Progenitor cell of endocrine pancreas (in vitro differentiated cells): Measurements from ENCODE around the gene CACNB4. TPM values are rescaled to one million over a fixed set of nuclear protein-coding genes. Genes with fewer than 3 reads are reported as not detected.

Experiments used
- DNase-seq: peaks from one replicate; pipeline ENCODE4 v3.0.0; 2021; ENCODE audit warnings: low spot score; ENCODE audit not compliant: unreplicated experiment
- H3K27ac Mint-ChIP-seq: 2 replicates; pipeline ENCODE4 v1.8.0; 2021; ENCODE audit warnings: mild to moderate bottlenecking, moderate library complexity, mixed read lengths
- H3K27me3 Mint-ChIP-seq: 2 replicates; pipeline ENCODE4 v1.8.0; 2021; ENCODE audit warnings: mixed read lengths
- H3K36me3 Mint-ChIP-seq: 2 replicates; pipeline ENCODE4 v1.8.0; 2022; ENCODE audit warnings: mixed read lengths; ENCODE audit not compliant: insufficient read depth
- H3K4me1 Mint-ChIP-seq: 2 replicates; pipeline ENCODE4 v1.8.0; 2021; ENCODE audit warnings: low read depth, mixed read lengths
- H3K4me3 Mint-ChIP-seq: 2 replicates; pipeline ENCODE4 v1.8.0; 2021; ENCODE audit warnings: low read depth, mild to moderate bottlenecking, moderate library complexity, mixed read lengths
- H3K9me3 Mint-ChIP-seq: 2 replicates; pipeline ENCODE4 v1.8.0; 2021; ENCODE audit warnings: low read depth, mixed read lengths
- CTCF ChIP-seq: fragments of 200-600 bp; sonication (generic); IDR thresholded peaks from one replicate; pipeline ENCODE4 v1.5.0; 2021; ENCODE audit warnings: antibody characterized with exemption, mild to moderate bottlenecking; ENCODE audit not compliant: unreplicated experiment
- total RNA-seq: library from RNA; stranded (reverse); gene quantifications from 2 replicates; pipeline ENCODE4 v1.2.1, GENCODE V29; 2021

CACNB4 gene
- total RNA-seq, 1 donor from 2014 or later, result 2.5 TPM

- no peaks in the 10 kb centered on the region for H3K36me3 Mint-ChIP-seq
- H3K4me3 Mint-ChIP-seq, result no peak overlapping the region
- no peak overlapping the region for H3K27ac Mint-ChIP-seq
- DNase-seq, result no peak
- H3K9me3 Mint-ChIP-seq, result no peaks in the 10 kb centered on the region
- peaks cover 8% of the 10 kb centered on the region for H3K27me3 Mint-ChIP-seq
- TF ChIP-seq CTCF, result no peak
- peaks cover 17% of the 10 kb centered on the region for H3K4me1 Mint-ChIP-seq
Measured at GRCh38 chr2:151928380-151928779, 170.5 kb downstream of the CACNB4 start.

- H3K9me3 Mint-ChIP-seq, result no peaks in the 10 kb centered on the region
- no peak for TF ChIP-seq CTCF
- H3K4me3 Mint-ChIP-seq, result no peak overlapping the region
- no peaks in the 10 kb centered on the region for H3K36me3 Mint-ChIP-seq
- H3K27me3 Mint-ChIP-seq, result peaks cover 8% of the 10 kb centered on the region
- H3K4me1 Mint-ChIP-seq, result peaks cover 17% of the 10 kb centered on the region
- no peak for DNase-seq
- no peak overlapping the region for H3K27ac Mint-ChIP-seq
Measured at GRCh38 chr2:151927501-151928221, 171.2 kb downstream of the CACNB4 start.

GRCh38 chr2:151922845-151923666, 175.8 kb downstream of the CACNB4 start:
- H3K27me3 Mint-ChIP-seq, result peaks cover 8% of the 10 kb centered on the region

GRCh38 chr2:151919786-151920185, 179.1 kb downstream of the CACNB4 start:
- Mint-ChIP-seq H3K4me3 (no peak overlapping the region), H3K27me3 (no peaks in the 10 kb centered on the region), H3K27ac (no peak overlapping the region), H3K9me3 (no peaks in the 10 kb centered on the region), H3K4me1 (no peaks in the 10 kb centered on the region), H3K36me3 (no peaks in the 10 kb centered on the region)
- TF ChIP-seq CTCF, result no peak
- DNase-seq, result no peak

More at GRCh38 chr2:151922845-151923666, 175.8 kb downstream of the CACNB4 start:
- Mint-ChIP-seq H3K4me1 (peaks cover 15% of the 10 kb centered on the region), H3K4me3 (no peak overlapping the region), H3K27ac (no peak overlapping the region), H3K36me3 (no peaks in the 10 kb centered on the region), H3K9me3 (no peaks in the 10 kb centered on the region)
- no peak for TF ChIP-seq CTCF
- no peak for DNase-seq

GRCh38 chr2:151918308-151918707, 180.5 kb downstream of the CACNB4 start:
- Mint-ChIP-seq H3K4me3 (no peak overlapping the region), H3K27me3 (no peaks in the 10 kb centered on the region), H3K4me1 (no peaks in the 10 kb centered on the region), H3K27ac (no peak overlapping the region), H3K36me3 (no peaks in the 10 kb centered on the region), H3K9me3 (no peaks in the 10 kb centered on the region)
- no peak for TF ChIP-seq CTCF
- no peak for DNase-seq
